ENCODE data around the gene MT1E.
A peak's percentile ranks its signal among the peaks of the same experiment; 100 is the strongest.
"Not testable (repeated sequence)": the region's sequence is repeated elsewhere in the genome, so short reads cannot be mapped to it uniquely, and the experiment has no call there.

MT1E gene

GRCh38 chr16:56607109-56607618, 18.4 kb upstream of the MT1E start:
- no peak for DNase-seq (ENCODE audit: low read depth, low spot score)

DNA sequence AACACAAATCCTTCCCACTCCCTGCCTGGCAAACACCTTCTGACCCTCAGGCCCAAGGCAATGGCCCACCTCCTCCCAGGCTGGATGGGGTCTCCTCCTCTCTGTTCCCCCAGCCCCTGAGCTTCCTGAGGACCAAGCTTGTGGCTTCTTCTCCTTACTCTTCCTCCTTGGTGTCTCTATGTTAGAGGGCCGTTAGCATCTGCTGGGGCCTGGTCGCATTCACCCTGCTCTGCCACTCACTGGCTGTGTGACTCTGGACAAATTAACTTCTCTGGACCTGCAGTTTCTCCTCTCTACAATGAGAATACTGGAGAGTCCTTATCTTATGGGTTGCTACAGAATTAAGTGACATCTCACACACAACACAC, 17.9 kb upstream of the MT1E start:
- DNase-seq (ENCODE audit: low read depth, low spot score) = no peak

DNA sequence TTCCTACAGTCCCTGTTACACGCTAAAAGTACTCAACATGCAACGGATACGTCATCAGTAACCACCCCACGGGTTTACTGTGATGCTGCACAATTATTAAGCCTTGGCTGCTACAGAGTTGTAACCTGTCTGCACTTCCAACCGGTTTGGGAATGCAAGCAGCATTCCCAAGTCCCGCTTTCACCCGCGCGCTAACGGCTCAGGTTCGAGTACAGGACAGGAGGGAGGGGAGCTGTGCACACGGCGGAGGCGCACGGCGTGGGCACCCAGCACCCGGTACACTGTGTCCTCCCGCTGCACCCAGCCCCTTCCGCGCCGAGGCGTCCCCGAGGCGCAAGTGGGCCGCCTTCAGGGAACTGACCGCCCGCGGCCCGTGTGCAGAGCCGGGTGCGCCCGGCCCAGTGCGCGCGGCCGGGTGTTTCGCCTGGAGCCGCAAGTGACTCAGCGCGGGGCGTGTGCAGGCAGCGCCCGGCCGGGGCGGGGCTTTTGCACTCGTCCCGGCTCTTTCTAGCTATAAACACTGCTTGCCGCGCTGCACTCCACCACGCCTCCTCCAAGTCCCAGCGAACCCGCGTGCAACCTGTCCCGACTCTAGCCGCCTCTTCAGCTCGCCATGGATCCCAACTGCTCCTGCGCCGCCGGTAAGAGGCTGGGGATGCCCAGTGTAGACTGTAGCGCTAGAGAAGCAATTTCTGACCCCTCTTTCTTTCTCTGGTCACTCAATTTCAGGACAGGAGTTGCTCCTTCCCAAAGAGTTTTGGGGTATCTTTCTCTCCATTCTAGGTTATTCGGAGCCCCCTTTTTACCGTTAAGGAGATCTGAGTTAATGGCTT, 17.3 kb upstream of the MT1E start, which contains the start of gene MT2A:
Gene MT2A, plus strand, starts transcription at position 542 of the 833 bp plus-strand sequence. Its CDS starts 72 bp downstream, at position 614.
- peak; percentile 77 for DNase-seq (ENCODE audit: low read depth, low spot score)

DNA sequence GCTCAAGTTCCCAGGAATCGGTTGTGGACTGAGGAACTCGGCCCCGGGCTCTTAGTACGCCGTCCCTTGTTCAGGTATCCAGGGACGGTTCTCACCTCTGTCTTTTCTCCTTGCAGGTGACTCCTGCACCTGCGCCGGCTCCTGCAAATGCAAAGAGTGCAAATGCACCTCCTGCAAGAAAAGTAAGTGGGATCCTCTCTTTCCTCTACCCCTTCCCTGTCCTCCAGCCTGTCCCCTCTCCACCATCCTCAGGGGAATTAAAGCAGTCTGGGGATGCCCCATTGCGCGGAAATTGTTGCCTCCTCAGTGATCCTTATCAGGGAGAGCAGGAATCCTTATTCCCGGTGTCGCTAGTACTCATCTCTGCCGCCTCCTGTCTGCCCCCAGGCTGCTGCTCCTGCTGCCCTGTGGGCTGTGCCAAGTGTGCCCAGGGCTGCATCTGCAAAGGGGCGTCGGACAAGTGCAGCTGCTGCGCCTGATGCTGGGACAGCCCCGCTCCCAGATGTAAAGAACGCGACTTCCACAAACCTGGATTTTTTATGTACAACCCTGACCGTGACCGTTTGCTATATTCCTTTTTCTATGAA, 16.6 kb upstream of the MT1E start:
- no peak for DNase-seq (ENCODE audit: low read depth, low spot score)

- DNase-seq (ENCODE audit: low read depth, low spot score) = peak; percentile 57
These were observed 16.1 kb upstream of the MT1E start for GRCh38 chr16:56609463-56609921.

- peak; percentile 63 for DNase-seq (ENCODE audit: low read depth, low spot score)
These were observed 15.5 kb upstream of the MT1E start for GRCh38 chr16:56610017-56610608.

- no peak for DNase-seq (ENCODE audit: low read depth, low spot score)
These were observed 14.9 kb upstream of the MT1E start for GRCh38 chr16:56610609-56611111.

DNA sequence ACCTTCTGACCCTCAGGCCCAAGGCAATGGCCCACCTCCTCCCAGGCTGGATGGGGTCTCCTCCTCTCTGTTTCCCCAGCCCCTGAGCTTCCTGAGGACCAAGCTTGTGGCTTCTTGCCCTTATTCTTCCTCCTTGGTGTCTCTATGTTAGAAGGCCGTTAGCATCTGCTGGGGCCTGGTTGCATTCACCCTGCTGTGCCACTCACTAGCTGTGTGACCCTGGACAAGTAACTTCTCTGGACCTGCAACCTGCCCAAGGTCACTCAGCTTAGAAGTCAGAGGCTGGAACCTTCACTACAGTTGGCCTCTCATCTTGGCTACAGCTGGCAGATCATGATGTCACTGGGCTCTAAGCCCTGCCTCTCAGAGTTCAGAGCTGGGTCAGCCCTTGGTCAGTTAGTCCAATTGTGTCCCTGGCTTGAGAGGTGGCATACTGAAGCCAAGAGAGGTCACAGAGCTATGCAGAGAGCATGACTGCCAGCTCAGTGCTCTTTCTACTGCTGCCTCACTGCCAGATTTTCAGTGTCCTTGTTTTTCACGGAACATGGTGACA, 14.2 kb upstream of the MT1E start:
- no peak for DNase-seq (ENCODE audit: low read depth, low spot score)

DNA sequence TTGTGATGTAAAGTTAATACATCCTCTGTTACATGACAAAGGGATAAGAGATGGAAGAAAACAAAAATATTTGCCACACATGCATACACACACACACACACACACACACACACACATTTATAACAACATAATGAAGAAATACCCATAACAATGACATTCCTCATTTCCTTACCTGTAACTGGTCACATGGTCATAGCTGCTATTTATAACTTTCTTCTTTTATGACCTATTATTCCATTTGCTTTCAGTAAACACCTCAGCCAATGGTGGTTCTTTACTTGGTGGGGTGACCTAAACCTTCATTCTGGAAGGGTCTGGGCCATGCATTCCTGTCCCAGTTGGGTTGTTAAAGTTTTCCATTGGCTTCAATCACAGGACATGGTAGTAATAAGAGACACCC, 11.9 kb upstream of the MT1E start:
- no peak for DNase-seq (ENCODE audit: low read depth, low spot score)

- DNase-seq (ENCODE audit: low read depth, low spot score) = no peak
These were observed 11.0 kb upstream of the MT1E start for GRCh38 chr16:56614549-56614991.

GRCh38 chr16:56615353-56615752, 10.2 kb upstream of the MT1E start:
- no peak for DNase-seq (ENCODE audit: low read depth, low spot score)

DNA sequence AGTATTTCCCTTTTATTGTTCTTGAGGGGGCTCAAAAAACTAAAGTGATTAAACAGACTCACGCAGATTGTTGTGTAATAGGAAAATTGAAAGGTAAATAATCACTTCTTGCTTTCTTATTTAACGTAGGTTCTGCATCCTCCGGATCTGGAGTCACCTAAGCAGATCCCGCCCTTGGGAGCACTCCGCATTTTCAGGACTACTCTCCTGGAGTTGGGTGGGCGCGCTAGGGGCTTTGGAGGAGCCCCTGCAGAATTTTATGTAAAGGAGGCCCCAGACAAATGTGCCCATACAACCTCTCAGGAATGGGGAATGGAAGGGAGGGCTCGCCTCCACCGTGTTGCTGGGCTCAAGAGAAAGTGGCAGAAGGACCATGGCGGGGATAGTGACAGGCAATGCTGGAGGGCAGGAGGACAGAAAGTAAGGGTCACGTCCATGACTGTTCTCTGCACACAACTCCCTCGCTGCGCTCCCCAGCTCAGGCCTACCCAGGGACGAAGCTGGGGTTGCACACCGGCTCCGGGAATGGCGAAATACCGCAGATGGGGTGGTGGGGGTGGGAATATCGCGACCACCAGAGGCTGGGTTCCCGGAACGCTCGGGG, 8.9 kb upstream of the MT1E start:
- no peak for DNase-seq (ENCODE audit: low read depth, low spot score)

DNA sequence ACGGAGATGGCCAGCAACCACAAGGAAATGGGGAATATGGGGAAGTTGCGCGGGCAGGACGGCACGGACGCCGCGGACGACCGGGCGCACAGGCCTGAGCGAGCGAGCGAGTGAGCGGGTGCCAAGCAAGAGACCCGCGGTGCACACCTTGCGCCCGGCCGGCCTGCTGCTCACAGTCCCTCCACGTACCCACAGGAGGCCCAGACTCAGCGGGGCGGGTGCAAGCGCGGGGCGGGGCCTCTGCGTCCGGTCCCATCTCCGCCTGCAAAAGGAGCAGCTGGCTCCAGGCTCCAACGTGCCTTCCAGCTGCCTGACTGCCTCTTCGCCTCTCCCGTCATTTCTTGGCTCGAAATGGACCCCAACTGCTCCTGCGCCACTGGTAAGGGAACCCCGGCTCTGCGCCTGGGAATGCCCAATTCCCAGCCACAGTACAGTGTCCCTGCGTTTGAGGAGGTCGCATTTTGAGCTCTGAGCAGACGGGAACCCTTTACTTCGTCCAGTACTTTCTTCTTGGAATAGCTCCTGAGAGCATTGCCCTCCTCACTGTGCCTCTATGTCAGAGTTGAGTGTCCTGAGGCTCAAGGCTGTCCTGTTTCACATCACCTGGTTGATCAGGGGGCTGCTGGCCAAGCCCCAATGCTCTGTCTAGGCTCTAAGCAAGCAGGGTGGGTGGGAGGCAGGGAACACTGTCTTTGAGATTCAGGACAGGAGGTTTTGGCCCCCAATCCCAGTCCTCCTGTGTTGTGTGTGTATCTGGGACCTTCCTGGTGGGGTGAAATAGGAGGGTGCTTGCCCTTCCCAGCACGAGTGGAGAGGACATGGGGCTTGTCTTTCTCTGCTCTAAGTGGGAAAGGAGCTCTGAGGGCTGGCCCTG, 8.1 kb upstream of the MT1E start:
- no peak for DNase-seq (ENCODE audit: low read depth, low spot score)

GRCh38 chr16:56618138-56618537, 7.4 kb upstream of the MT1E start:
- DNase-seq (ENCODE audit: low read depth, low spot score) = no peak

DNA sequence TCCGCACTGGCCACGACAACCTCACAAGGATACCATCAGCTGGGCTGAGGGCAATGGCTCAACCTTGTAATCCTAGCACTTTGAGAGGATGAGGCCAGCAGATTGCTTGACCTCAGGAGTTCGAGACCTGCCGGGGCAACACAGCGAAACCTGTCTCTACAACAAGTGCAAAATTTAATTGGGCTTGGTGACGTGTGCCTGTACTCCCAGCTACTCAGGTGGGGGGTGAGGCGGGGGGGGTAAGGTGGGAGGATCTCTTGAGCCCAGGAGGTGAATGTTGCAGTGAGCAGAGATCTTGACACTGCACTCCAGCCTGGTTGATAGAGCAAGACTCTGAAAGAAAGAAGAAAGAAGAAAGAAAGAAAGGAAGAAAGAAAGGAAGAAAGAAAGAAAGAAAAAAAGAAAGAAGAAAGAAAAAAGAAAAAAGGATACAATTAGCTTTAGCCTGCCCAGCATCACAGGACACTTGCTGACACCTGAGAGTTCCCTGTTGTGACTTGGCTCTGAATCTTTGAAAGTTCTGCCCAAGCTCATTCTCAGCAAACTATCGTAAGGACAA, 5.2 kb upstream of the MT1E start:
- no peak for DNase-seq (ENCODE audit: low read depth, low spot score)

GRCh38 chr16:56621665-56622445, 3.7 kb upstream of the MT1E start:
- not testable (repeated sequence) for DNase-seq (ENCODE audit: low read depth, low spot score)

DNA sequence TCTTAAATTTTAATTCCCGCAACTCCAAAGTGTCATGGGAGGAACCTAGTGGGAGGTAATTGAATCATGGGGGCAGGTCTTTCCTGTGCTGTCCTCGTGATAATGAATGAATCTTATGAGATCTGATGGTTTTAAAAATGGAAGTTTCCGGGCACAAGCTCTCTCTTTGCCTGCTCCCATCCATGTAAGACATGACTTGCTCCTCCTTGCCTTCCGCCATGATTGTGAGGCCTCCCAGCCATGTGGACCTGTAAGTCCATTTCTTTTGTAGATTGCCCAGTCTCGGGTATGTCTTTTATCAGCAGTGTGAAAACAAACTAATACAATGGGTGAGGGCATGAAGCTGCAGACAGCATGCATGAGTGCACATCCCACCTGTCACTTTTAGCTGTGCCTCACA, 2.4 kb upstream of the MT1E start:
- DNase-seq (ENCODE audit: low read depth, low spot score) = not testable (repeated sequence)

- DNase-seq (ENCODE audit: low read depth, low spot score) = no peak
These were observed 1.9 kb upstream of the MT1E start for GRCh38 chr16:56623637-56624036.

- no peak for DNase-seq (ENCODE audit: low read depth, low spot score)
These were observed 518 bp downstream of the MT1E start for GRCh38 chr16:56625943-56626654.
